Measurements from ENCODE around the gene P3H2.

Gene P3H2

GRCh38 chr3:189937302-189938127, 183.2 kb downstream of the P3H2 start:
- no peak for DNase-seq

- no peak for DNase-seq
Measured at GRCh38 chr3:189936201-189936945, 184.3 kb downstream of the P3H2 start.

- no peak for DNase-seq
Measured at GRCh38 chr3:189927975-189928895, 192.5 kb downstream of the P3H2 start.

GRCh38 chr3:189921770-189922169, 198.9 kb downstream of the P3H2 start:
- no peak for DNase-seq

GRCh38 chr3:189914799-189915198, 205.9 kb downstream of the P3H2 start:
- DNase-seq: no peak

- DNase-seq: no peak
Measured at GRCh38 chr3:189911001-189911400, 209.7 kb downstream of the P3H2 start.

- DNase-seq: no peak
Measured at GRCh38 chr3:189909573-189909972, 211.1 kb downstream of the P3H2 start.

- no peak for DNase-seq
Measured at GRCh38 chr3:189909139-189909538, 211.6 kb downstream of the P3H2 start.

GRCh38 chr3:189908646-189909045, 212.1 kb downstream of the P3H2 start:
- no peak for DNase-seq

GRCh38 chr3:189907803-189908202, 212.9 kb downstream of the P3H2 start:
- no peak for DNase-seq

All from hippocampal formation (tissue), 2 donors.